WTC11 (cell line): ENCODE measurements around the gene EVA1A. TPM values are rescaled to one million over a fixed set of nuclear protein-coding genes. Genes with fewer than 3 reads are reported as not detected.

Experiments used
- ATAC-seq: fragments of 200-7000 bp; cut with Tn5 transposase; 2 replicates; pipeline ENCODE4 v1.10.0; 2021; ENCODE audit warnings: mild to moderate bottlenecking, moderate library complexity
- CTCF ChIA-PET: fragments of 300-600 bp; sonication (Branson Sonifier 250); formaldehyde crosslinking; loops from one replicate; lab custom pipeline; 2021; ENCODE audit warnings: antibody characterized with exemption; lab: Charles Lee
- POLR2A ChIA-PET: fragments of 350-600 bp; sonication (Branson Sonifier 250); formaldehyde crosslinking; loops from one replicate; lab custom pipeline; 2021; ENCODE audit warnings: antibody characterized with exemption; lab: Charles Lee
- DNase-seq: peaks from one replicate; pipeline ENCODE4 v3.0.0; 2021; ENCODE audit warnings: low spot score
- H3K27ac Mint-ChIP-seq: 2 replicates; pipeline ENCODE4 v1.8.0; 2021; ENCODE audit warnings: mixed read lengths
- H3K27me3 Mint-ChIP-seq: 2 replicates; pipeline ENCODE4 v1.8.0; 2021; ENCODE audit warnings: low read depth, mild to moderate bottlenecking, moderate library complexity, mixed read lengths
- H3K36me3 Mint-ChIP-seq: 2 replicates; pipeline ENCODE4 v1.8.0; 2021; ENCODE audit warnings: mixed read lengths
- H3K4me1 Mint-ChIP-seq: 2 replicates; pipeline ENCODE4 v1.8.0; 2022; ENCODE audit warnings: mixed read lengths
- H3K4me3 Mint-ChIP-seq: 2 replicates; pipeline ENCODE4 v1.8.0; 2021; ENCODE audit warnings: mild to moderate bottlenecking, moderate library complexity, mixed read lengths
- H3K9me3 Mint-ChIP-seq: 2 replicates; pipeline ENCODE4 v1.8.0; 2021; ENCODE audit warnings: mixed read lengths
- ATF1 ChIP-seq: sonication (generic); formaldehyde crosslinking; IDR thresholded peaks from 2 replicates; pipeline ENCODE4 v1.8.1; 2023; ENCODE audit warnings: mild to moderate bottlenecking, moderate library complexity, missing genetic modification reagents
- E2F4 ChIP-seq: sonication (generic); formaldehyde crosslinking; IDR thresholded peaks from 2 replicates; pipeline ENCODE4 v1.8.1; 2022; ENCODE audit warnings: low read depth, mild to moderate bottlenecking, moderate library complexity, missing genetic modification reagents, borderline replicate concordance
- E2F5 ChIP-seq: sonication (generic); formaldehyde crosslinking; IDR thresholded peaks from 2 replicates; pipeline ENCODE4 v1.8.1; 2022; ENCODE audit warnings: mild to moderate bottlenecking, moderate library complexity, missing genetic modification reagents
- EMX1 ChIP-seq: fragments of 250-450 bp; sonication (Bioruptor Pico); IDR thresholded peaks from 2 replicates; pipeline ENCODE4 v1.8.0; 2021; ENCODE audit warnings: mild to moderate bottlenecking
- FOXP1 ChIP-seq: sonication (generic); formaldehyde crosslinking; IDR thresholded peaks from 2 replicates; pipeline ENCODE4 v1.8.0; 2022; ENCODE audit warnings: missing genetic modification reagents, mild to moderate bottlenecking, moderate library complexity, borderline replicate concordance
- HMGA2 ChIP-seq: fragments of 250-450 bp; sonication (Bioruptor Pico); IDR thresholded peaks from 2 replicates; pipeline ENCODE4 v1.4.0; 2021; ENCODE audit warnings: mild to moderate bottlenecking, moderate library complexity
- HMGXB4 ChIP-seq: sonication (generic); formaldehyde crosslinking; IDR thresholded peaks from 2 replicates; pipeline ENCODE4 v1.8.1; 2023; ENCODE audit warnings: mild to moderate bottlenecking, moderate library complexity, missing genetic modification reagents
- IRF1 ChIP-seq: sonication (generic); formaldehyde crosslinking; IDR thresholded peaks from 2 replicates; pipeline ENCODE4 v1.8.0; 2023; ENCODE audit warnings: missing genetic modification reagents
- JAZF1 ChIP-seq: fragments of 250-450 bp; sonication (Bioruptor Pico); IDR thresholded peaks from 2 replicates; pipeline ENCODE4 v1.9.0; 2021; ENCODE audit warnings: moderate library complexity, mild to moderate bottlenecking, inconsistent platforms
- KAT7 ChIP-seq: sonication (generic); formaldehyde crosslinking; IDR thresholded peaks from 2 replicates; pipeline ENCODE4 v1.8.1; 2023; ENCODE audit warnings: missing genetic modification reagents, mild to moderate bottlenecking, borderline replicate concordance
- MLX ChIP-seq: sonication (generic); formaldehyde crosslinking; IDR thresholded peaks from 2 replicates; pipeline ENCODE4 v1.8.1; 2023; ENCODE audit warnings: mild to moderate bottlenecking, missing genetic modification reagents, moderate library complexity
- MYBL2 ChIP-seq: sonication (generic); formaldehyde crosslinking; IDR thresholded peaks from 2 replicates; pipeline ENCODE4 v1.8.1; 2023; ENCODE audit warnings: mild to moderate bottlenecking, moderate library complexity, missing genetic modification reagents
- NFE2L1 ChIP-seq: sonication (generic); formaldehyde crosslinking; IDR thresholded peaks from 2 replicates; pipeline ENCODE4 v1.8.1; 2023; ENCODE audit warnings: missing genetic modification reagents
- SOX15 ChIP-seq: fragments of 250-450 bp; sonication (Bioruptor Pico); IDR thresholded peaks from 2 replicates; pipeline ENCODE4 v1.9.0; 2021; ENCODE audit warnings: mild to moderate bottlenecking
- STAT6 ChIP-seq: sonication (generic); formaldehyde crosslinking; conservative IDR thresholded peaks from 2 replicates; pipeline ENCODE4 v1.8.1; 2023; ENCODE audit warnings: mild to moderate bottlenecking, low read depth, missing genetic modification reagents, moderate library complexity
- TEAD1 ChIP-seq: sonication (generic); formaldehyde crosslinking; IDR thresholded peaks from 2 replicates; pipeline ENCODE4 v1.8.0; 2022; ENCODE audit warnings: mild to moderate bottlenecking, missing genetic modification reagents
- ZBTB21 ChIP-seq: sonication (generic); formaldehyde crosslinking; IDR thresholded peaks from 2 replicates; pipeline ENCODE4 v1.8.1; 2023; ENCODE audit warnings: mild to moderate bottlenecking, missing genetic modification reagents, borderline replicate concordance
- ZNF317 ChIP-seq: sonication (generic); formaldehyde crosslinking; IDR thresholded peaks from 2 replicates; pipeline ENCODE4 v1.8.1; 2023; ENCODE audit warnings: low read depth, mild to moderate bottlenecking, moderate library complexity, missing genetic modification reagents, borderline replicate concordance
- ZNF396 ChIP-seq: fragments of 250-450 bp; sonication (Bioruptor Pico); IDR thresholded peaks from 2 replicates; pipeline ENCODE4 v1.8.0; 2021; ENCODE audit warnings: mild to moderate bottlenecking, moderate library complexity, borderline replicate concordance
- total RNA-seq: library from RNA; stranded (reverse); gene quantifications from 3 replicates; pipeline ENCODE4 v1.2.3, GENCODE V29; 2021
- TF ChIP-seq, protein P1 (sequence below): fragments of 250-450 bp; sonication (Bioruptor Pico); IDR thresholded peaks from 2 replicates; pipeline ENCODE4 v1.9.0; 2021; ENCODE audit warnings: mild to moderate bottlenecking, borderline replicate concordance
- TF ChIP-seq, protein P2 (sequence below): fragments of 250-450 bp; sonication (Bioruptor Pico); IDR thresholded peaks from 2 replicates; pipeline ENCODE4 v1.8.0; 2021; ENCODE audit warnings: mild to moderate bottlenecking

Gene EVA1A
- total RNA-seq, 1 experiment from 2014 or later: 4.1 TPM

GRCh38 chr2:75603477-75603876 is 42.7 kb upstream of the EVA1A start (continued):
- TF ChIP-seq EMX1 (CRISPR knock-in tag) (no peak), HMGXB4 (CRISPR knock-in tag) (no peak), ZNF317 (no peak), HMGA2 (no peak), FOXP1 (CRISPR knock-in tag) (no peak), ATF1 (no peak), TEAD1 (CRISPR knock-in tag) (no peak)
- TF ChIP-seq, protein P1, sequence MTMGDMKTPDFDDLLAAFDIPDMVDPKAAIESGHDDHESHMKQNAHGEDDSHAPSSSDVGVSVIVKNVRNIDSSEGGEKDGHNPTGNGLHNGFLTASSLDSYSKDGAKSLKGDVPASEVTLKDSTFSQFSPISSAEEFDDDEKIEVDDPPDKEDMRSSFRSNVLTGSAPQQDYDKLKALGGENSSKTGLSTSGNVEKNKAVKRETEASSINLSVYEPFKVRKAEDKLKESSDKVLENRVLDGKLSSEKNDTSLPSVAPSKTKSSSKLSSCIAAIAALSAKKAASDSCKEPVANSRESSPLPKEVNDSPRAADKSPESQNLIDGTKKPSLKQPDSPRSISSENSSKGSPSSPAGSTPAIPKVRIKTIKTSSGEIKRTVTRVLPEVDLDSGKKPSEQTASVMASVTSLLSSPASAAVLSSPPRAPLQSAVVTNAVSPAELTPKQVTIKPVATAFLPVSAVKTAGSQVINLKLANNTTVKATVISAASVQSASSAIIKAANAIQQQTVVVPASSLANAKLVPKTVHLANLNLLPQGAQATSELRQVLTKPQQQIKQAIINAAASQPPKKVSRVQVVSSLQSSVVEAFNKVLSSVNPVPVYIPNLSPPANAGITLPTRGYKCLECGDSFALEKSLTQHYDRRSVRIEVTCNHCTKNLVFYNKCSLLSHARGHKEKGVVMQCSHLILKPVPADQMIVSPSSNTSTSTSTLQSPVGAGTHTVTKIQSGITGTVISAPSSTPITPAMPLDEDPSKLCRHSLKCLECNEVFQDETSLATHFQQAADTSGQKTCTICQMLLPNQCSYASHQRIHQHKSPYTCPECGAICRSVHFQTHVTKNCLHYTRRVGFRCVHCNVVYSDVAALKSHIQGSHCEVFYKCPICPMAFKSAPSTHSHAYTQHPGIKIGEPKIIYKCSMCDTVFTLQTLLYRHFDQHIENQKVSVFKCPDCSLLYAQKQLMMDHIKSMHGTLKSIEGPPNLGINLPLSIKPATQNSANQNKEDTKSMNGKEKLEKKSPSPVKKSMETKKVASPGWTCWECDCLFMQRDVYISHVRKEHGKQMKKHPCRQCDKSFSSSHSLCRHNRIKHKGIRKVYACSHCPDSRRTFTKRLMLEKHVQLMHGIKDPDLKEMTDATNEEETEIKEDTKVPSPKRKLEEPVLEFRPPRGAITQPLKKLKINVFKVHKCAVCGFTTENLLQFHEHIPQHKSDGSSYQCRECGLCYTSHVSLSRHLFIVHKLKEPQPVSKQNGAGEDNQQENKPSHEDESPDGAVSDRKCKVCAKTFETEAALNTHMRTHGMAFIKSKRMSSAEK: no peak

DNA sequence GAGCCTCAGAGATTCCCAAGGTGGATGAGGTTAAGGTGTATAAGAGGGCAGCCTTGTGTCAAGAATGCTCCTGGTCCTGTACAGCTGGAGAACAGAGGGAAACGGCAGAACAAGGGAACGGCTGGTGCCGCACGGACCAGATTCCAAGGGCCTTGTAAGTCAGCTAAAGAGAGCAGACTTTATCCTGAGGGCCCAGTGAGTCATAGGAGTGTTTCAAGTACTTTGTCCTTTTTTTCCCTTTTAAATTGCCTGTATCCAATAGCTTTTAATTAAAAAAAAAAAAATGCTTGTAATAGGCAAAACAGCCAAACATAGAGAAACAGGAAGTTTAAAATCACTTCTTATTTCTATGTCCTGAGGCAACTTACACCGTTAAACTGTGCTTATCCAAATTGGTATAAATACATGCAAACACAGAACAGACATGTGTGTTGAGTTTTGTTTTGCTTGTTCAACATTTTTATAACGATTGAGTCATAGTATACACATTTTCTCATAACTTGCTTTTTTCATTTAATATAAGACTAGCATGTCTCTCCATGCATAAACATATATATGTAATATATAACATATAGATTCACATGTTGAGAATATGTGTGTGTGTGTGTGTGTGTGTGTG is 42.1 kb upstream of the EVA1A start:
- Mint-ChIP-seq H3K4me3 (no peak overlapping the region), H3K36me3 (no peaks in the 10 kb centered on the region), H3K27ac (no peak overlapping the region), H3K4me1 (peaks cover 7% of the 10 kb centered on the region), H3K27me3 (peaks cover 5% of the 10 kb centered on the region; the same call in 1 of the 2 replicates), H3K9me3 (peaks cover 5% of the 10 kb centered on the region; the same call in 1 of the 2 replicates)
- ATAC-seq: no peak
- ChIA-PET CTCF (no interaction called here), POLR2A (no interaction called here)
- DNase-seq: no peak
- TF ChIP-seq ZBTB21 (no peak), JAZF1 (CRISPR knock-in tag) (no peak), MLX (CRISPR knock-in tag) (no peak), MYBL2 (CRISPR knock-in tag) (no peak), ZNF396 (CRISPR knock-in tag) (no peak), STAT6 (no peak), SOX15 (CRISPR knock-in tag) (no peak), E2F5 (CRISPR knock-in tag) (no peak), IRF1 (CRISPR knock-in tag) (no peak), NFE2L1 (CRISPR knock-in tag) (no peak), E2F4 (CRISPR knock-in tag) (no peak), KAT7 (CRISPR knock-in tag) (no peak), FOXP1 (CRISPR knock-in tag) (no peak)
- TF ChIP-seq, protein P2, sequence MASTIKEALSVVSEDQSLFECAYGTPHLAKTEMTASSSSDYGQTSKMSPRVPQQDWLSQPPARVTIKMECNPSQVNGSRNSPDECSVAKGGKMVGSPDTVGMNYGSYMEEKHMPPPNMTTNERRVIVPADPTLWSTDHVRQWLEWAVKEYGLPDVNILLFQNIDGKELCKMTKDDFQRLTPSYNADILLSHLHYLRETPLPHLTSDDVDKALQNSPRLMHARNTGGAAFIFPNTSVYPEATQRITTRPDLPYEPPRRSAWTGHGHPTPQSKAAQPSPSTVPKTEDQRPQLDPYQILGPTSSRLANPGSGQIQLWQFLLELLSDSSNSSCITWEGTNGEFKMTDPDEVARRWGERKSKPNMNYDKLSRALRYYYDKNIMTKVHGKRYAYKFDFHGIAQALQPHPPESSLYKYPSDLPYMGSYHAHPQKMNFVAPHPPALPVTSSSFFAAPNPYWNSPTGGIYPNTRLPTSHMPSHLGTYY: no peak
